ENCODE results near the gene CDIP1. TPM values are rescaled to one million over a fixed set of nuclear protein-coding genes. Genes with fewer than 3 reads are reported as not detected.

CDIP1 gene
- total and polyA plus RNA-seq, 10 of the 15 experiments (the other 5 are each of a cell fraction or from before 2014, with no cell fraction given), result 6.1 to 32.4 (median 13.6) TPM

DNA sequence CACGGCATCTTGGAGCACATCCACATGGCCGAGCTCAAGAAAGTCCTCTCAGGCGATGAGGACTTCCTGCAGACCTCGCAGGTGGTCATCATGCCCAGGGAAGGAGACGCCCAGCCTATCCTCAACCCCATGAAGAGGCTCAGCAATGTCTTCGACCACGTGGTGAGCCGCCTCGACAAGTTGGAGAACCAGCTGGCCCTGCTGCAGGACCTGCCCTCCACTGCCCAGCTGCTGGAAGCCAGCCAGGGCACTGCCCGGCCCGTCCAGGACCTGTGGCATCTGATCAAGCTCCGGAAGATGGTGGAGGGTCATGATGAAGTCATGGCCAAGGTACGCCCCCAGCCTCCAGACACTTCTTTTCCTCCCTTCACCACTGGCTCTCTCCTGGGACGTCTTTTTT, 18.0 kb upstream of the CDIP1 start:
- BruUV-seq (replicated peaks), result no TSS peak
- DNase-seq (ENCODE audit: low read depth, low spot score) (no peak), FAIRE-seq (no peak), ATAC-seq (no peak)
- no peak overlapping the region for H3K27ac ChIP-seq (ENCODE audit: control insufficient read depth, insufficient read depth)
- no peaks in the 10 kb centered on the region for H3K36me3 ChIP-seq (ENCODE audit: control insufficient read depth in 2 of 2, insufficient read depth in 2 of 2, low read length in 1 of 2)
- no peaks in the 10 kb centered on the region for H4K20me1 ChIP-seq (ENCODE audit: control insufficient read depth, insufficient read depth)
- in situ Hi-C loops (cut with MboI) (no loop called here), intact Hi-C loops (cut with micrococcal nuclease; ENCODE audit: unreplicated experiment) (no loop called here)
- ChIA-PET RAD21 (ENCODE audit: unreplicated experiment) (no interaction called here), POLR2A (interaction anchor here (0.6 to 1.1 kb wide), 3 partner anchors 10 to 31 kb away, joined by 3 to 4 read pairs (median 3); no protein-coding TSS in a partner anchor), CTCF (interaction anchor here (1.0 to 1.3 kb wide), 2 partner anchors 9 to 50 kb away, joined by 3 read pairs; no protein-coding TSS in a partner anchor), SMC1A (ENCODE audit: uncharacterized antibody, unreplicated experiment) (no interaction called here)
- TF ChIP-seq RUNX3 (IDR thresholded peaks at IDR 0.05; ENCODE audit: low read length) (no peak), CREB1 (IDR thresholded peaks at IDR 0.05; ENCODE audit: low read depth) (no peak)
- 26% methylated on average over 13 of the region's 14 CpGs for WGBS (ENCODE audit: insufficient coverage, insufficient replicate concordance, low lambda C conversion rate, missing lambda C conversion rate)
- H3K4me2 ChIP-seq (ENCODE audit: control insufficient read depth, insufficient read depth), result no peak overlapping the region
- H3K9me3 ChIP-seq (replicated peaks; ENCODE audit: control insufficient read depth, insufficient read depth, low read length), result no peaks in the 10 kb centered on the region
- H3K27me3 ChIP-seq (replicated peaks in 1 of 2; ENCODE audit: control insufficient read depth in 2 of 2, insufficient read depth in 2 of 2, low read length in 1 of 2), result peaks cover 0 to 5% of the 10 kb centered on the region in 2 experiments; a peak in 2 of 4 replicates
- no peaks in the 10 kb centered on the region for H3K79me2 ChIP-seq (ENCODE audit: control insufficient read depth, insufficient read depth, low read length)
- H3K4me3 ChIP-seq, result no peak overlapping the region
- H3K4me1 ChIP-seq (ENCODE audit: control insufficient read depth, insufficient read depth, low read length), result no peaks in the 10 kb centered on the region
- H3K9ac ChIP-seq (ENCODE audit: control insufficient read depth, insufficient read depth, low read length), result no peak overlapping the region
- no peak overlapping the region for H2AFZ ChIP-seq (ENCODE audit: control insufficient read depth, low read depth, low read length)

DNA sequence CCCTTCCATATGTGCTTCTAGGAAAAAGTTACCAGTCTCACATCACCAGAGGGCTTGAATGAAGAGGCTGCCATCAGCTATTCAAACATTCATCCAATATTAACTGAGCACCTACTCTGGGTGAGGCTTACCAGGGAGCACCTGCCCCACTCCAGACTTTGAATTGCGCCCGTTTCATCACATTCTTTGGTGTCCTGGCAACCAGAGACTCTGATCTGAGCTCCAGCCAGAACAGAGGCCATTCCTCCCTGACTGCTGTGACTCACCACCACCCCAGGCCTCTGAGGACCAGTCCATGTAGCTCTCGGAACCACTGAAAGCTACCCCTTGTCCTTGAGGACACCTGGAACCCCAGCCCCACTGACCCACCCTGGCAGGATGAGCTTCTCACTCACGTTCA, 17.5 kb upstream of the CDIP1 start, which contains the start of gene C16orf96:
C16orf96 (plus strand) TSS at position 229 of the 400 bp plus-strand sequence; CDS start at position 379, 150 bp downstream.
- intact Hi-C loops (cut with micrococcal nuclease; ENCODE audit: unreplicated experiment) (no loop called here), in situ Hi-C loops (cut with MboI) (no loop called here)
- no peak within 1 kb of the TSS for H2AFZ ChIP-seq (ENCODE audit: control insufficient read depth, low read depth, low read length)
- ChIA-PET RAD21 (ENCODE audit: unreplicated experiment) (no interaction called here), SMC1A (ENCODE audit: uncharacterized antibody, unreplicated experiment) (interaction anchor here (0.7 kb wide), 1 partner anchor 1528 kb away, joined by 3 read pairs; no protein-coding TSS in a partner anchor), POLR2A (interaction anchor here (0.6 to 1.1 kb wide), 3 partner anchors 11 to 31 kb away, joined by 3 to 4 read pairs (median 3); no protein-coding TSS in a partner anchor), CTCF (interaction anchor here (1.0 kb wide), 1 partner anchor 8 kb away, joined by 3 read pairs; no protein-coding TSS in a partner anchor)
- H3K79me2 ChIP-seq (ENCODE audit: control insufficient read depth, insufficient read depth, low read length), result no peaks in the 10 kb centered on the region
- no peak for TF ChIP-seq TCF7 (IDR thresholded peaks at IDR 0.05; ENCODE audit: borderline replicate concordance)
- TF ChIP-seq SREBF2 (IDR thresholded peaks at IDR 0.05; ENCODE audit: low read length), result no peak
- TF ChIP-seq FOXK2 (IDR thresholded peaks at IDR 0.05), result no peak
- TF ChIP-seq MEF2A (IDR thresholded peaks at IDR 0.05; ENCODE audit: insufficient read depth, low read depth, low read length), result no peak
- no peak for TF ChIP-seq SRF (IDR thresholded peaks at IDR 0.05; ENCODE audit: low read depth in 2 of 2, low read length in 2 of 2)
- TF ChIP-seq RAD51 (IDR thresholded peaks at IDR 0.05), result no peak
- TF ChIP-seq SREBF1 (IDR thresholded peaks at IDR 0.05; ENCODE audit: low read length), result no peak
- TF ChIP-seq ZNF384 (IDR thresholded peaks at IDR 0.05; ENCODE audit: borderline replicate concordance, low read depth, low read length), result no peak
- no peak for TF ChIP-seq NR2C1 (IDR thresholded peaks at IDR 0.05)
- TF ChIP-seq SIX5 (IDR thresholded peaks at IDR 0.05; ENCODE audit: low read depth, low read length, severe bottlenecking), result no peak
- no peak for TF ChIP-seq POLR2AphosphoS2 (IDR thresholded peaks at IDR 0.05; ENCODE audit: low read depth, low read length)
- TF ChIP-seq ZSCAN29 (IDR thresholded peaks at IDR 0.05), result no peak
- no peak for TF ChIP-seq NR2F1 (conservative IDR thresholded peaks at IDR 0.05)
- TF ChIP-seq, protein P1, sequence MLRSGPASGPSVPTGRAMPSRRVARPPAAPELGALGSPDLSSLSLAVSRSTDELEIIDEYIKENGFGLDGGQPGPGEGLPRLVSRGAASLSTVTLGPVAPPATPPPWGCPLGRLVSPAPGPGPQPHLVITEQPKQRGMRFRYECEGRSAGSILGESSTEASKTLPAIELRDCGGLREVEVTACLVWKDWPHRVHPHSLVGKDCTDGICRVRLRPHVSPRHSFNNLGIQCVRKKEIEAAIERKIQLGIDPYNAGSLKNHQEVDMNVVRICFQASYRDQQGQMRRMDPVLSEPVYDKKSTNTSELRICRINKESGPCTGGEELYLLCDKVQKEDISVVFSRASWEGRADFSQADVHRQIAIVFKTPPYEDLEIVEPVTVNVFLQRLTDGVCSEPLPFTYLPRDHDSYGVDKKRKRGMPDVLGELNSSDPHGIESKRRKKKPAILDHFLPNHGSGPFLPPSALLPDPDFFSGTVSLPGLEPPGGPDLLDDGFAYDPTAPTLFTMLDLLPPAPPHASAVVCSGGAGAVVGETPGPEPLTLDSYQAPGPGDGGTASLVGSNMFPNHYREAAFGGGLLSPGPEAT (IDR thresholded peaks at IDR 0.05; ENCODE audit: low read depth), result no peak
- TF ChIP-seq SMAD5 (IDR thresholded peaks at IDR 0.05; ENCODE audit: low read depth), result no peak
- TF ChIP-seq YY1 (IDR thresholded peaks at IDR 0.05; ENCODE audit: low read depth, low read length), result no peak
- H3K27me3 ChIP-seq (replicated peaks in 1 of 2; ENCODE audit: control insufficient read depth in 2 of 2, insufficient read depth in 2 of 2, low read length in 1 of 2), result peaks cover 0 to 2% of the 10 kb centered on the region in 2 experiments; a peak in 1 of 4 replicates
- no peak within 1 kb of the TSS for H3K27ac ChIP-seq (ENCODE audit: control insufficient read depth, insufficient read depth)
- no peak for FAIRE-seq
- H3K36me3 ChIP-seq (ENCODE audit: control insufficient read depth in 2 of 2, insufficient read depth in 2 of 2, low read length in 1 of 2), result no peaks in the 10 kb centered on the region
- no peak within 1 kb of the TSS for H3K4me2 ChIP-seq (ENCODE audit: control insufficient read depth, insufficient read depth)
- no peak within 1 kb of the TSS for H3K9ac ChIP-seq (ENCODE audit: control insufficient read depth, insufficient read depth, low read length)
- no TSS peak for BruUV-seq (replicated peaks)
- no peaks in the 10 kb centered on the region for H4K20me1 ChIP-seq (ENCODE audit: control insufficient read depth, insufficient read depth)
- H3K4me3 ChIP-seq, result no peak within 1 kb of the TSS
- ATAC-seq, result no peak
- 42% methylated on average over 4 of the region's 4 CpGs for WGBS (ENCODE audit: insufficient coverage, insufficient replicate concordance, low lambda C conversion rate, missing lambda C conversion rate)
- DNase-seq (ENCODE audit: low read depth, low spot score), result no peak
- H3K9me3 ChIP-seq (replicated peaks; ENCODE audit: control insufficient read depth, insufficient read depth, low read length), result no peaks in the 10 kb centered on the region
- H3K4me1 ChIP-seq (ENCODE audit: control insufficient read depth, insufficient read depth, low read length), result no peaks in the 10 kb centered on the region

Data from GM12878 (cell line).